SK-N-SH treated with all-trans-retinoic acid at 6 μM for 48 hours (cell line): Measurements from ENCODE around the gene SAMD9.

Experiments
- CREB5 ChIP-seq: fragments of 250-450 bp; sonication (Bioruptor Pico); IDR thresholded peaks from 2 replicates; pipeline ENCODE4 v1.5.1; 2020; ENCODE audit warnings: low read depth, mild to moderate bottlenecking, moderate library complexity
- PATZ1 ChIP-seq: fragments of 250-450 bp; sonication (Bioruptor Pico); IDR thresholded peaks from 2 replicates; pipeline ENCODE4 v1.8.0; 2020; ENCODE audit warnings: mild to moderate bottlenecking, moderate library complexity, borderline replicate concordance
- POU6F1 ChIP-seq: fragments of 250-450 bp; sonication (Bioruptor Pico); IDR thresholded peaks from 2 replicates; pipeline ENCODE4 v1.8.0; 2021; ENCODE audit warnings: low read depth, mild to moderate bottlenecking, moderate library complexity, borderline replicate concordance
- RARB ChIP-seq: fragments of 250-450 bp; sonication (Bioruptor Pico); IDR thresholded peaks from 2 replicates; pipeline ENCODE4 v1.8.0; 2021; ENCODE audit warnings: mild to moderate bottlenecking, moderate library complexity
- TOX ChIP-seq: fragments of 250-450 bp; sonication (Bioruptor Pico); IDR thresholded peaks from 2 replicates; pipeline ENCODE4 v1.8.0; 2021; ENCODE audit warnings: mild to moderate bottlenecking, moderate library complexity, borderline replicate concordance
- ZFP3 ChIP-seq: fragments of 250-450 bp; sonication (Bioruptor Pico); IDR thresholded peaks from 2 replicates; pipeline ENCODE4 v1.5.0; 2020; ENCODE audit warnings: mild to moderate bottlenecking, moderate library complexity
- ZFP30 ChIP-seq: fragments of 450-650 bp; formaldehyde crosslinking; IDR thresholded peaks from 2 replicates; pipeline ENCODE4 v1.5.0; 2022; ENCODE audit warnings: mild to moderate bottlenecking, moderate library complexity
- ZNF8 ChIP-seq: fragments of 450-650 bp; formaldehyde crosslinking; IDR thresholded peaks from 2 replicates; pipeline ENCODE4 v1.5.0; 2020; ENCODE audit warnings: mild to moderate bottlenecking, moderate library complexity

- no peak for TF ChIP-seq PATZ1 (CRISPR knock-in tag)
- TF ChIP-seq ZFP30 = no peak
- TF ChIP-seq TOX (CRISPR knock-in tag) = no peak
- no peak for TF ChIP-seq ZFP3 (CRISPR knock-in tag)
- no peak for TF ChIP-seq CREB5 (CRISPR knock-in tag)
- TF ChIP-seq RARB (CRISPR knock-in tag) = no peak
- no peak for TF ChIP-seq ZNF8 (CRISPR knock-in tag)
- TF ChIP-seq POU6F1 (CRISPR knock-in tag) = no peak
Measured at GRCh38 chr7:93053209-93053948, 64.4 kb downstream of the SAMD9 start.
